Measurements from ENCODE around the gene TMEM19.

GRCh38 chr12:71671311-71671710 lies 14.6 kb upstream of the TMEM19 start:
- TF ChIP-seq, protein P1, sequence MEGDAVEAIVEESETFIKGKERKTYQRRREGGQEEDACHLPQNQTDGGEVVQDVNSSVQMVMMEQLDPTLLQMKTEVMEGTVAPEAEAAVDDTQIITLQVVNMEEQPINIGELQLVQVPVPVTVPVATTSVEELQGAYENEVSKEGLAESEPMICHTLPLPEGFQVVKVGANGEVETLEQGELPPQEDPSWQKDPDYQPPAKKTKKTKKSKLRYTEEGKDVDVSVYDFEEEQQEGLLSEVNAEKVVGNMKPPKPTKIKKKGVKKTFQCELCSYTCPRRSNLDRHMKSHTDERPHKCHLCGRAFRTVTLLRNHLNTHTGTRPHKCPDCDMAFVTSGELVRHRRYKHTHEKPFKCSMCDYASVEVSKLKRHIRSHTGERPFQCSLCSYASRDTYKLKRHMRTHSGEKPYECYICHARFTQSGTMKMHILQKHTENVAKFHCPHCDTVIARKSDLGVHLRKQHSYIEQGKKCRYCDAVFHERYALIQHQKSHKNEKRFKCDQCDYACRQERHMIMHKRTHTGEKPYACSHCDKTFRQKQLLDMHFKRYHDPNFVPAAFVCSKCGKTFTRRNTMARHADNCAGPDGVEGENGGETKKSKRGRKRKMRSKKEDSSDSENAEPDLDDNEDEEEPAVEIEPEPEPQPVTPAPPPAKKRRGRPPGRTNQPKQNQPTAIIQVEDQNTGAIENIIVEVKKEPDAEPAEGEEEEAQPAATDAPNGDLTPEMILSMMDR (conservative IDR thresholded peaks at IDR 0.05; ENCODE audit: low read depth in 2 of 2), result no peak
- TF ChIP-seq ZNF114 (CRISPR knock-in tag; IDR thresholded peaks at IDR 0.05), result no peak
- TF ChIP-seq EZH2 (IDR thresholded peaks at IDR 0.05; ENCODE audit: low read depth, unreplicated experiment), result no peak
- no peak for TF ChIP-seq POLR2AphosphoS5 (IDR thresholded peaks at IDR 0.05; ENCODE audit: low read depth)
- no peak for TF ChIP-seq EZH2phosphoT487 (IDR thresholded peaks at IDR 0.05; ENCODE audit: unreplicated experiment)
- TF ChIP-seq, protein P2, sequence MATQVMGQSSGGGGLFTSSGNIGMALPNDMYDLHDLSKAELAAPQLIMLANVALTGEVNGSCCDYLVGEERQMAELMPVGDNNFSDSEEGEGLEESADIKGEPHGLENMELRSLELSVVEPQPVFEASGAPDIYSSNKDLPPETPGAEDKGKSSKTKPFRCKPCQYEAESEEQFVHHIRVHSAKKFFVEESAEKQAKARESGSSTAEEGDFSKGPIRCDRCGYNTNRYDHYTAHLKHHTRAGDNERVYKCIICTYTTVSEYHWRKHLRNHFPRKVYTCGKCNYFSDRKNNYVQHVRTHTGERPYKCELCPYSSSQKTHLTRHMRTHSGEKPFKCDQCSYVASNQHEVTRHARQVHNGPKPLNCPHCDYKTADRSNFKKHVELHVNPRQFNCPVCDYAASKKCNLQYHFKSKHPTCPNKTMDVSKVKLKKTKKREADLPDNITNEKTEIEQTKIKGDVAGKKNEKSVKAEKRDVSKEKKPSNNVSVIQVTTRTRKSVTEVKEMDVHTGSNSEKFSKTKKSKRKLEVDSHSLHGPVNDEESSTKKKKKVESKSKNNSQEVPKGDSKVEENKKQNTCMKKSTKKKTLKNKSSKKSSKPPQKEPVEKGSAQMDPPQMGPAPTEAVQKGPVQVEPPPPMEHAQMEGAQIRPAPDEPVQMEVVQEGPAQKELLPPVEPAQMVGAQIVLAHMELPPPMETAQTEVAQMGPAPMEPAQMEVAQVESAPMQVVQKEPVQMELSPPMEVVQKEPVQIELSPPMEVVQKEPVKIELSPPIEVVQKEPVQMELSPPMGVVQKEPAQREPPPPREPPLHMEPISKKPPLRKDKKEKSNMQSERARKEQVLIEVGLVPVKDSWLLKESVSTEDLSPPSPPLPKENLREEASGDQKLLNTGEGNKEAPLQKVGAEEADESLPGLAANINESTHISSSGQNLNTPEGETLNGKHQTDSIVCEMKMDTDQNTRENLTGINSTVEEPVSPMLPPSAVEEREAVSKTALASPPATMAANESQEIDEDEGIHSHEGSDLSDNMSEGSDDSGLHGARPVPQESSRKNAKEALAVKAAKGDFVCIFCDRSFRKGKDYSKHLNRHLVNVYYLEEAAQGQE (IDR thresholded peaks at IDR 0.05; ENCODE audit: unreplicated experiment), result no peak
